H1 (cell line): ENCODE measurements around the gene TMEM269. TPM values are rescaled to one million over a fixed set of nuclear protein-coding genes. Genes with fewer than 3 reads are reported as not detected.

ENCODE experiments used
- CBX5 ChIP-seq: fragments of 300-800, 300-1000 bp; sonication (generic); IDR thresholded peaks from 2 replicates; pipeline ENCODE4 v1.7.1; 2016; ENCODE audit warnings: antibody characterized with exemption, low read length, low read depth
- CEBPB ChIP-seq: IDR thresholded peaks from 2 replicates; pipeline ENCODE4 v1.6.1; 2012; ENCODE audit warnings: low read depth, low read length
- JUND ChIP-seq: IDR thresholded peaks from 2 replicates; pipeline ENCODE4 v1.6.1; 2011; ENCODE audit warnings: mild to moderate bottlenecking, improper control_type of control experiment, low read length
- MAFK ChIP-seq: IDR thresholded peaks from 2 replicates; pipeline ENCODE4 v1.6.1; 2012; ENCODE audit warnings: low read depth, mild to moderate bottlenecking, improper control_type of control experiment, low read length
- POLR2AphosphoS5 ChIP-seq: IDR thresholded peaks from 2 replicates; pipeline ENCODE4 v1.6.1; 2011; ENCODE audit warnings: low read depth, low read length
- RBBP5 ChIP-seq: IDR thresholded peaks from 2 replicates; pipeline ENCODE4 v1.7.1; 2012; ENCODE audit warnings: low read depth, mild to moderate bottlenecking, inconsistent platforms, low read length, moderate library complexity, borderline replicate concordance
- RFX5 ChIP-seq: IDR thresholded peaks from 2 replicates; pipeline ENCODE4 v1.6.1; 2011; ENCODE audit warnings: low read depth, low read length, improper control_type of control experiment, borderline replicate concordance
- SUZ12 ChIP-seq: fragments of 200-600 bp; sonication (generic); IDR thresholded peaks from 2 replicates; pipeline ENCODE4 v1.6.1; 2012; ENCODE audit warnings: mild to moderate bottlenecking, inconsistent platforms, low read length, moderate library complexity, mixed read lengths
- polyA plus RNA-seq, 7 experiments: library from polyadenylated mRNA; depleted of rRNA in 3 of 7; stranded (reverse) in 5 of 7; unstranded in 2 of 7; fragments of >200 nt in 5 of 7; fragments of 200-250 nt in 2 of 7; gene quantifications; 1 replicate in 5 of 7; 2 replicates in 1 of 7; 4 replicates in 1 of 7; pipeline versions ENCODE4 v1.2.1 to v1.2.3, GENCODE V29; 2011 to 2013; ENCODE audit warnings: missing spikeins in 2 of 7, mixed read lengths in 2 of 7
- total RNA-seq: library from RNA; stranded (reverse); fragmentation: NEBNext Ultra II Directional; extraction: Animal tissue kit (Norgen Biotek cat#: 25700); gene quantifications from 2 replicates; pipeline ENCODE4 v1.2.1, GENCODE V29; 2021

TMEM269 gene
- total and polyA plus RNA-seq, 2 of the 8 experiments (the other 6 are each of a cell fraction or from before 2014, with no cell fraction given) = 0.14 to 0.35 TPM

DNA sequence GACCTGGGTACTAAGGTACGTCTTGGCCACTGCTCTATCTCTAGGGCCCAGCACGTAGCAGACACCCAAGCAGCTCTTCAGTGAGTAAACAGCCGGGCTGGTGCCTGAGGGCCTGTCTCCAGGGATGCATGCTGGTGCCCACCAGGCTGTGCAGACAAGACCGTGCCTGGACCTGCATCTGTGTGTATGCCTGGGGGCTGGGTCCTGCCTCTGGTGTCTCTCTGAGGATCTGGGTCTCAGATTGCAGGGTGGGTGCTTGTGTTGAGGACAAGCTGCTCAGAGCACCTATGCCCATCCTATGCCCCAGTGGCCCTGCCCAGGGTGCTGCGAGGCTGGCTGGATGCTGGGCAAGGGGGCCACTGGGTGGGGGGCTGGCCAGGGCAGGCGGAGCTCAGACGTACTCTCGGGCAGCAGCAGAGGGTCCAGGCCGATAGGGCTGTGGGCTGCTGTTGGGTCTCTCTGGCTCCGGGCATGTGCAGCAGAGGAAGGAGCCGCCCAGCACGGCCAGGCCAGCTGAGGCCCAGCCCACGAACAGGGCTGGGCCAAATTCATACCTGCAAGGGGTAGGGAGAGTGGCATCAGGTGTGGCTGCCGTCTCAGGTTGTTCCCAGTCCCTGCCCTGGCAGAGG is 49.2 kb upstream of the TMEM269 start (continued):
- no peak for TF ChIP-seq POLR2AphosphoS5
- no peak for TF ChIP-seq JUND
- TF ChIP-seq SUZ12 = no peak
- TF ChIP-seq CBX5 = no peak
- no peak for TF ChIP-seq RFX5
- TF ChIP-seq RBBP5 = no peak
- TF ChIP-seq CEBPB = no peak
- no peak for TF ChIP-seq MAFK
